HL-60/S4 treated with retinoic acid at 250 ng/mL for 4 days and 3 days (cell line): ENCODE measurements around the gene GALNS.

Experiments used
- in situ Hi-C: fragments of 300-500 bp; cut with MboI; formaldehyde crosslinking; loops from 2 replicates; pipeline ENCODE4 v1.7.0; 2022; ENCODE audit warnings: low sequenced_read_pairs

Gene GALNS

DNA sequence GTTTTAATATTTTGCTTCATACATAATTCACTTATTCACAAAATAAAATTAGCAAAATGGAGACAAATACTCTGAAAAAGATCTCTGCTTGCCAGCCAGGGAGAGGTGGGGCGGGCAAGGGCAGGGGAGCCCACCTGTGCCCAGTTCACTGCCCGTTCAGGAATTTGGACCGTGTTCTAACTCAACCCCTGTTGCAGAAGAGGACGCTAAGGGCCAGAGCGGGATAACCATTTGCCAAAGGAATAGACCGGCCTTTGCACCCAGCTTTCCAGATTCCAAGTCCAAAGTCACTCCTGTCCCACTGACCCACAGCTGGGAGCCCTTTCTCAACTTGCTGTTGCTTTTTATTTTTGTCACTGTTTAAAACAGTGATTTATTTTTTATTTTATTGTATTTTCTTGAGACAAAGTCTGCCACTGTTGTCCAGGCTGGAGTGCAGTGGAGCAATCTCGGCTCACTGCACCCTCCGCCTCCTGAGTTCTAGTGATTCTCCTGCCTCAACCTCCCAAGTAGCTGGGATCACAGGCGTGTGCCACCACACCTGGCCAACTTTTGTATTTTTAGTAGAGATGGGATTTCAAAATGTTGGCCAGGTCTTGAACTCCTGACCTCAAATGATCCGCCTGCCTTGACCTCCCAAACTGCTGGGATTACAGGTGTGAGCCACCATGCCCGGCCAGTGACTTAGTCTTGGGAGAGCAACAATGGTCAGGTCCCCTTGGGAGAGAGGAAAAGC lies 69.0 kb downstream of the GALNS start:
- in situ Hi-C loops, result no loop called here

- in situ Hi-C loops, result no loop called here
These were observed 71.4 kb downstream of the GALNS start, which contains the start of gene PIEZO1 for GRCh38 chr16:88785106-88785924. TSS of gene PIEZO1 (minus strand) at chr16:88785220. CDS start at chr16:88784964, 256 bp downstream.

DNA sequence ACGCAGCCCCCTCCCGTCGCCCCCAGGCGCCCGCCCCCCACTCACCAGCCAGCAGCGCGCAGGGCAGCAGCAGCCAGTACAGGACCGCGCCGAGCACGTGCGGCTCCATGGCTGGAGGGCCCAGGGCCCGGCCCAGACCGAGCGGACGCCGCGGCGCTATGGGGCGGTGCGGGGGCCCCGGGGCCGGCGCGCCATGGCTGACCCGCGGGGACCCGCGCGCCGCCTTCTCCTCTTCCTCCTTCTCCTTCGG lies 72.0 kb downstream of the GALNS start:
- in situ Hi-C loops, result no loop called here

DNA sequence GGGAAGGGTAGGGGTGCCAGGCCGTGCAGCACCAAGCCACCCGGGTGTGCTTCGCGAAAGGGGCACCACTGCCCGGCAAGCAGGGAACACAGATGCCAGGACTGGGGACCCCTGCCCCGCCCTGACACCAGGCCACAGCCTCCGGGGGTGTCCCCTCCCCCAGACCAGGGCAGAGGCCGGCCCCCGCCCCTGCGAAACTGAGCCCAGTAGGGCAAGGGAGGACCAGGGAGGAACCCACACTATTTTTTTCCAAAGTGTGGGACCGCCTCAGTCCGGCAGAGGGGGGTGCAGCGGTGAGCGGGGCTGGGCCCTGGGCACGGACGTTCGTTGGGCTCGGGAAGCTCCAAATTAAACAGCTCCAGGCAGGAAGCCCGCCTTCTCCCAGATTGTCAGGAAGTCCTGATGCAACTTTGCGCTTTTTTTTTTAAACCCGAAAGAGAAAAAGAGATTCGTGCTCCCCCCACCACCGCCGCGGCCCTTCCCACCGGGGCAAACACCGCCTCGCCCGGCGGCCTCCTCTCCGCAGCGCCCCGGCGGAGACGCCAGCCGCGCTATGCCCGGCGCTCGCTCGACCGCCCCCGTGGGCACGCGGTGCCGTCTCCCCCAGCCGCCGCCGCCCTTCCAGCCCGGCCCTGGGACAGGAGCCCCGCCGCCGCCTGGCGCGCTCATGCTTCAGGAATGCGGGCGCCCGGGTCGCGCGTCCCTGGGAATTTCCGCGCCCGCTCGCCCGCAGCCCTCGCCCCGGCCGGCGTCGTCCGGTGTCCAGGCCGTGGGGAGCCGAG lies 72.5 kb downstream of the GALNS start:
- in situ Hi-C loops, result no loop called here

GRCh38 chr16:88783391-88784073 lies 73.2 kb downstream of the GALNS start:
- in situ Hi-C loops, result no loop called here

DNA sequence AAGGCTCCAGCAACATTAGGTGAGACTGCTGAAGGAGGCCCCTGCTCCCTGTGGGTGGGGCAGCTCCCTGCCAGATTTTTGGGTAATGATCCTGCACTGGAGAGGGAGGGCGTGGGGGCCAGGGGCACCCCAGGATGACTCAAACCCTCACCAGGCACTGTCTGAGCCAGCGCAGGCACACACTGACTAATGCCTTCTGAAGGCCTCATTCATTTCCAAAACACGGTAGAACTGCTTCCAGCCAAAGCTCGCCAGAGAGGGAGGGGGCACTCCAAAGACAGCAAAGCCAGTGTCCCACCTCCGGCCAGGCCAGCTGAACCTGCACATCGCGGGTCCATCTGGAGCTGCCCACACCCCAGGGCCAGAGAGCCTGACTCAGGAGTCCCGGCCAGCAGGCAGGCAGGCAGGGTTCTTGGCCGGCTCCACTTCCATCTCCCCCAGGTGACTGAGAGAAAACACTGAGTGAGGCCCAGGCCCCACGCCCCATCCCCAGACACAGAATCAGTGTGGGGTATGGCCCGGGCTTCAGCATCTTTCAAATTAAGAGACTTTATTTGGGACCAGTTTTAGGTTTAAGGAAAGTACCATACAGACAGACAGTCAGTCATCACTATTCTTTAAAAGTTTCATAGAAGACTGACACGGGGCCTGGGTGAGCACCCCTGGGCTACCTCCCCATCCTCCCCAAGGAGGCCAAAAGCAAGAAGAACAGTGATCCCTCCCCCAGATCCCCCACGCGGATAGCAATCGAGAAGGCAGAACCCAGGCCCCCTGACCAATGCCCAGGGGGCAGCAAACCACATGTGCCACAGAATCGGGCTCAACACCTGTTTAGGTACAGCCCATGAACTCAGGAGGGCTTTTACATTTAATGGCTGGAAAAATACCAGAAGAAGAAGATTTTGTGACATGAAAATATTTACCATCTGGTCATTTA lies 74.0 kb downstream of the GALNS start:
- in situ Hi-C loops, result no loop called here

- in situ Hi-C loops, result no loop called here
These were observed 75.3 kb downstream of the GALNS start for GRCh38 chr16:88781140-88782077.

GRCh38 chr16:88780142-88781062 lies 76.3 kb downstream of the GALNS start:
- in situ Hi-C loops, result no loop called here

GRCh38 chr16:88779406-88780141 lies 77.2 kb downstream of the GALNS start:
- in situ Hi-C loops, result no loop called here

DNA sequence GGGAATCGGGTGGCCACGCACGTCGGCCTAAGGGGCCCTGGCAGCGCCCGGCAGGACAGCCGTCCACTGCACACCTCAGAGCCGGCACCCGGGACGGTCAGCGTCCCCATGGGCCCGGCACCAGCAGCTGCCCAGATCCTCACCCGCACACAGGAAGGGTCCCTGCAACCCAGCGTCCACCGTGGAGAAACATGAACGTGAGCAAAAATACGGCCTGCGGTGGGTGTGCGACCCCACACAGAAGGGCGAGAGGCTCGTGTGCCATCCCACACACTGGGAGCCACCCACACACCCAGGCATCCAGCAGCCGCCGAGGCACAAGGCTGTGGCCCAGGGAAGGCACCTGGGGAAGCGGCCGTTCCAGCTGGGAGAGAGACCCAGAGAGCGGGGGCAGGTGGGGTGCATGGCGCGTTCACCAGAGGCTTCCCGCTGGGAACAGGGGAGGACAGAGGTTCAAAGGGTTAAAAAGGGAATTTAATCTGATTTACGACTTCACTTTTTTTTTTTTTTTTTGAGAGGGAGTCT lies 78.1 kb downstream of the GALNS start:
- in situ Hi-C loops, result no loop called here

DNA sequence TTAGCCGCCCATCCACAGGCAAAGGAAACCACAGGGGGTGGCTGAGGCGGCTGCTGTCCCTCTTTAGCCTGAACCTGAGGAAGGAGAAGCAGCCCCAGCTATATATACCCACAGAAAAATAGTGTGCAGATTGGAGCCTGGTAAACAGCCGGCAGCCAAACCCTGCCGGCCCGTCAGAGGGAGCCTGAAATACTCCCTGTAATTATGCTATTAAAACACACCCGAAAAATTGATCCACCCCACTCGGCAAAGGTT lies 78.5 kb downstream of the GALNS start:
- in situ Hi-C loops, result no loop called here

- in situ Hi-C loops, result no loop called here
These were observed 79.1 kb downstream of the GALNS start for GRCh38 chr16:88777471-88778270.

GRCh38 chr16:88775825-88776224 lies 80.9 kb downstream of the GALNS start:
- in situ Hi-C loops, result no loop called here

- in situ Hi-C loops, result no loop called here
These were observed 82.0 kb downstream of the GALNS start for GRCh38 chr16:88774544-88775393.

DNA sequence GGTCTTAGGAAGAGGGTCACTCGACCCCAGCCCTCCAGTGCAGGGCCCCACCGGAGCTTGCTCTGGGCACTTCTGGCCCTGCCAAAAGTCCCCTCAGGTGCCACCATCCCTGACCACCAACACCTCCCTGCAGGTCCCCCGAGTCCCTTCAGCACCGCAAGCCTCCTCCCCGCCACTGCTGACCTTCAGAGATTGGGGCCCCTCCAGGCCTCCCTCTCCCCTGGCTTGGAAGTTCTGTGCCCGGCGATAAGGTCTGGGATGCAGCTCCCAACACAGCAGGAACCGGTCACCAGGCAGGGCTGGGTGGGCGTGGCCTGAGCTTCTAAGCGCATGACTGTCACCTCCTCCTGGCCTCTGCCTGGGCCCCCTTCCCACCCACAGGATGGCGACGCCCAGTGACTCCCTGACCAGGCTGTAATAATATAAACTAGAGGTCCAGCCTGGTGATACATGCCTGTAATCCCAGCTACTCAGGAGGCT lies 82.9 kb downstream of the GALNS start:
- in situ Hi-C loops, result no loop called here
